Activated T-cell treated with anti-CD3 and anti-CD28 coated beads, Interleukin-2, amount 50 U/mL, for 4 hours (primary cell): ENCODE measurements around the gene GALNT9. TPM values are rescaled to one million over a fixed set of nuclear protein-coding genes. Genes with fewer than 3 reads are reported as not detected.

Experiments
- ATAC-seq, 2 donors: fragments of 200-7000 bp; cut with Tn5 transposase; one replicate each; pipeline ENCODE4 v1.10.0; 2021
- DNase-seq: peaks from one replicate; pipeline ENCODE4 v3.0.0-alpha.2; 2020
- H3K27me3 Mint-ChIP-seq: one replicate; pipeline ENCODE4 v1.8.0; 2021; ENCODE audit warnings: low read depth, mixed read lengths
- H3K36me3 Mint-ChIP-seq: one replicate; pipeline ENCODE4 v1.8.0; 2022; ENCODE audit warnings: mixed read lengths; ENCODE audit not compliant: insufficient read depth
- H3K4me1 Mint-ChIP-seq: one replicate; pipeline ENCODE4 v1.8.0; 2021; ENCODE audit warnings: low read depth, mixed read lengths
- H3K4me3 Mint-ChIP-seq: one replicate; pipeline ENCODE4 v1.8.0; 2021; ENCODE audit warnings: mild to moderate bottlenecking, moderate library complexity, mixed read lengths
- H3K9me3 Mint-ChIP-seq: one replicate; pipeline ENCODE4 v1.8.0; 2021; ENCODE audit warnings: mixed read lengths
- total RNA-seq, 3 donors: library from RNA; stranded (reverse); gene quantifications; one replicate each; pipeline ENCODE4 v1.2.1, GENCODE V29; 2021

GALNT9 gene
- total RNA-seq, 3 donors from 2014 or later, result 0.30 to 0.71 (median 0.34) TPM

GRCh38 chr12:132265056-132265800, 64.2 kb downstream of the GALNT9 start:
- Mint-ChIP-seq H3K4me3 (no peak overlapping the region), H3K36me3 (no peaks in the 10 kb centered on the region), H3K9me3 (no peaks in the 10 kb centered on the region), H3K4me1 (no peaks in the 10 kb centered on the region), H3K27me3 (peaks cover 5% of the 10 kb centered on the region)
- ATAC-seq (no peak), DNase-seq (no peak)

DNA sequence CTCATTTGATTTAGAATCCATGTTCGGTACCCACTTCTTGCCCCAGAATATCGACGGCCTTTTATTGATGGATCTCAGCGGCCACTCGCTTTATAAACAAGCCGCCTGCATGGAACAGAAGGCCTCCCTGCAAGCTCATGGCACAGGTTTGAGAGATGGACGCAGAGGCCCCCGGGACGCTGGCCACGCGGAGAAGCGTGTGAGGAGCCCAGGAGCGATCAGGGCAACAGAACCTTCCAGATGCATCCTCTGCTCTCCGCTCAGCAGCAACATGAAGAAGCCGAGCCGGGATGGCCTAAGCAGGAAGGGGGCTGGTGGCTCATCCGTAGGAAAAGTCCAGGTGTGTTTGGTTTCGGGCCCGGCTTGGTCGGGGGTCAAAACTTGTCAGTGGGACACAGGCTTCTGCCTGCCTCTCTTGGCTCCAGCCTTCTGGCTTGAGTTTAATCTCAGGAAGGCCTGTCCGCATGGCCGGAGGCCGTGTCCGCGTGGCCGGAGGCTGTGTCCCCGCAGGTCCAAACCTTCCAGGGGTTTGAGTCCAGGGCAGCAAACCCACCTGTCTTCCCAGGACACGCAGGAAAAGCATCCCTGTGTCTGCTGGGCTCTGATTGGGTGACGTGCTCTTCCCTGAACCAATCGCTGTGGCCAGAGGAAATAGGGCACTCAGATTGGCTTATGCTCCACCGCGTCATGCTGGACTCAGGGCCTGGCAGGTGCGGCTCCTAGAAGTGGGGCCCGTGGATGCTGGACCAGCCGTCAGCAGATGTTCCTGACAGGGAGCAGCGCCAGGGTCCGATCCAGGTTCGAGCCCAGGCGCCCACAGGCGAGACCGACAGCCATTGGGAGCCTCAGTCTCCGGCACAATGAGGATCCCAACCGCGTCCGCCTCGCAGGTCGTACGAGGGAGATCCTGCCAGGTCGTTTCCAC, 65.0 kb downstream of the GALNT9 start:
- Mint-ChIP-seq H3K36me3 (no peaks in the 10 kb centered on the region), H3K4me3 (no peak overlapping the region), H3K4me1 (no peaks in the 10 kb centered on the region), H3K27me3 (peaks cover 7% of the 10 kb centered on the region), H3K9me3 (no peaks in the 10 kb centered on the region)
- no peak for ATAC-seq
- no peak for DNase-seq

DNA sequence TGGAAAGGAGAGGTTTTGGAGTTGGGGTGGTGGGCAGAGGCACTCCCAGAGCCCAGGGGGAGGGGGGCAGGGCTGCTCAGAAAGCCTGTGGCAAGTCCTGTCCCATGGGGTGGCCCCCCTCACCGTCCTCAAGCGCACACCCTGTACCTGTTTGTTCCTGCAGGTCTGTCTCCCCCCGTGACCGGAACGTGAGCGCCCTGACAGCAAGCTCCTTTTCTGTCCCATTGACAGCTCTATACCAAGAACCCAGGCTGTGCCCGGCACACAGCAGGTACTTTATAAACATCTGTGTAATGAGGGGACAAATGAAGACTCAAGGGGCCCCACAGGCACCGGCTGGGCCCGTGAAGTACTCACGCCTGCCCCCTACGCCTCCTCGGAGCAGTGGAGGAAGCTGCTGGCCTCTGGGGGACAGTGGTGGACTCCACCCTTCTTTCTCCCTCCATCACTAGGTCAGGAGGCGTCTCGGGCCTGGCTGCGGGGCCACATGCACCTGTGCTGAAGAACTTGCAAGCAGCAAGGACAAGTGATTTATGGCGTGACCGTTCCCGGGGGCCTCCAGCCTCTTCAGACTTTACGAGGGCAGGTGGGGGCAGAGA, 65.8 kb downstream of the GALNT9 start:
- Mint-ChIP-seq H3K27me3 (peaks cover 7% of the 10 kb centered on the region), H3K9me3 (no peaks in the 10 kb centered on the region), H3K4me3 (no peak overlapping the region), H3K36me3 (no peaks in the 10 kb centered on the region), H3K4me1 (no peaks in the 10 kb centered on the region)
- DNase-seq (no peak), ATAC-seq (no peak)

DNA sequence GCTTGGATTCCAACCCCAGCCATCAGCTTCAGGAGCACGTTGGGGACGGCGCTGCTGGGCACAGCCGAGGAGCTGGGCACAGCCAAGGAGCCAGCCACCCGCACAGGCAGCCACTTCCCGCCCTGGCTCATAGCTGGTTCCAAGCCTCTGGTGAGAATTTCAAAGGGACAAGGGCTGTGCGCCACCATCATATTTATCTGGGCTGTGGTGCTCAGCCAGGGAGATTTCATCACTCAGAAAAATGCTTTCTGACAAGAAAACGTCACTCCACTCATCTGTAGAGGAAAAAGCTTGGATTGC, 66.4 kb downstream of the GALNT9 start:
- DNase-seq (no peak), ATAC-seq (no peak)
- Mint-ChIP-seq H3K36me3 (no peaks in the 10 kb centered on the region), H3K4me1 (no peaks in the 10 kb centered on the region), H3K9me3 (no peaks in the 10 kb centered on the region), H3K4me3 (no peak overlapping the region), H3K27me3 (peaks cover 7% of the 10 kb centered on the region)

GRCh38 chr12:132262256-132263060, 66.9 kb downstream of the GALNT9 start:
- Mint-ChIP-seq H3K4me1 (no peaks in the 10 kb centered on the region), H3K36me3 (no peaks in the 10 kb centered on the region), H3K4me3 (no peak overlapping the region)

GRCh38 chr12:132261328-132262138, 67.9 kb downstream of the GALNT9 start:
- no peaks in the 10 kb centered on the region for H3K4me1 Mint-ChIP-seq
- H3K27me3 Mint-ChIP-seq, result peaks cover 7% of the 10 kb centered on the region
- no peaks in the 10 kb centered on the region for H3K36me3 Mint-ChIP-seq
- no peaks in the 10 kb centered on the region for H3K9me3 Mint-ChIP-seq
- no peak for ATAC-seq
- DNase-seq, result no peak
- H3K4me3 Mint-ChIP-seq, result no peak overlapping the region

More at GRCh38 chr12:132262256-132263060, 66.9 kb downstream of the GALNT9 start:
- no peak for DNase-seq
- H3K27me3 Mint-ChIP-seq, result peaks cover 7% of the 10 kb centered on the region
- ATAC-seq, result no peak
- H3K9me3 Mint-ChIP-seq, result no peaks in the 10 kb centered on the region

GRCh38 chr12:132260721-132261120, 68.7 kb downstream of the GALNT9 start:
- DNase-seq (no peak), ATAC-seq (no peak)
- no peaks in the 10 kb centered on the region for H3K4me1 Mint-ChIP-seq
- H3K27me3 Mint-ChIP-seq, result peaks cover 7% of the 10 kb centered on the region
- H3K36me3 Mint-ChIP-seq, result no peaks in the 10 kb centered on the region
- H3K4me3 Mint-ChIP-seq, result no peak overlapping the region
- H3K9me3 Mint-ChIP-seq, result no peaks in the 10 kb centered on the region

GRCh38 chr12:132259872-132260695, 69.3 kb downstream of the GALNT9 start:
- no peak for ATAC-seq

DNA sequence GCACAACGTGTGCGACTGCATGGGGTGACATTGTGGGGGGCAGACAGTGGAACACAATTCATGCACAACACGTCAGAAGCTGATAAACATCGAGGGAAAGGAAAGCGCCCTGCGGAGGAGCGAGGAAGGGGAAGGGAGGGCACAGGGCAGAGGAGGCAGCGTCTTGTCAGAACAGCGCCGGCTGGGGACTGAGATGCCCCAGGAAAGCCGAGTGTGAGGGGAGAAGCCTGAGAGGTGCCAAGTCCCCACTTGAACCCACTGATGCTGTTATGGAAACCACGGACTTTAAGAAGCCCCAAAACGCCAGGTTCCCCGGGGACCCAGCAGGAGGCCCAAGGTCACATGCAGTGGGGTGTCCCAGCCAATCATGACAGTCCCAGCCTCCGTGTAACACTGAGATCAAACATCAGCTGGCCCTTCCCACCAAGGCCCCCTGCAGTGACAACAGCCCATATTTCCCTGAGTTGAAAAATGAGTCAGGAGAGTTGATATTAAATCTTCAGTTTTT, 70.0 kb downstream of the GALNT9 start:
- no peak for DNase-seq
- no peaks in the 10 kb centered on the region for H3K4me1 Mint-ChIP-seq
- no peaks in the 10 kb centered on the region for H3K36me3 Mint-ChIP-seq
- H3K27me3 Mint-ChIP-seq, result peaks cover 7% of the 10 kb centered on the region
- no peak for ATAC-seq
- H3K9me3 Mint-ChIP-seq, result no peaks in the 10 kb centered on the region
- H3K4me3 Mint-ChIP-seq, result no peak overlapping the region

More at GRCh38 chr12:132259872-132260695, 69.3 kb downstream of the GALNT9 start:
- Mint-ChIP-seq H3K9me3 (no peaks in the 10 kb centered on the region), H3K36me3 (no peaks in the 10 kb centered on the region), H3K27me3 (peaks cover 7% of the 10 kb centered on the region), H3K4me3 (no peak overlapping the region), H3K4me1 (no peaks in the 10 kb centered on the region)
- DNase-seq, result no peak

DNA sequence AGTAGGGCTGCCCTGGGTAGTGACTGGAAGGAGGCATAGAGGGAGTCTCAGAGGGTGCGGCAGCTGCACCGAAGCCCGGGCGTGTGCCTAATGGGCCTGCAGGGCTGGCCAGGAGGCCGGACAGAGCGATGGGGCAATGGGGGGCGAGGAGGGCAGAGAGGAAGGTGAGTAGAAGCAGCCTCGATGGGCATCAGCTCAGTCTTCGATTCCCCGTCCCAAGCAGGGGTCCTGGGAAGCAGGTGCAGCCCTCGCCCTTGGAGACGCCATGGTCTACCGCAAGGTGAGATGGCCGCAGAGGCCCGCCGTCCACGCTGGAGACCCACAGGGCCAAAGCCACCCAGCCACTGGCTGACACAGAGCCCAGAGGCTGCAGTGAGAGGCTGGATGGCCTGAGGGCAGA, 70.8 kb downstream of the GALNT9 start:
- Mint-ChIP-seq H3K4me1 (no peaks in the 10 kb centered on the region), H3K27me3 (peaks cover 5% of the 10 kb centered on the region), H3K36me3 (no peaks in the 10 kb centered on the region), H3K9me3 (no peaks in the 10 kb centered on the region), H3K4me3 (no peak overlapping the region)
- no peak for DNase-seq
- ATAC-seq, result no peak

DNA sequence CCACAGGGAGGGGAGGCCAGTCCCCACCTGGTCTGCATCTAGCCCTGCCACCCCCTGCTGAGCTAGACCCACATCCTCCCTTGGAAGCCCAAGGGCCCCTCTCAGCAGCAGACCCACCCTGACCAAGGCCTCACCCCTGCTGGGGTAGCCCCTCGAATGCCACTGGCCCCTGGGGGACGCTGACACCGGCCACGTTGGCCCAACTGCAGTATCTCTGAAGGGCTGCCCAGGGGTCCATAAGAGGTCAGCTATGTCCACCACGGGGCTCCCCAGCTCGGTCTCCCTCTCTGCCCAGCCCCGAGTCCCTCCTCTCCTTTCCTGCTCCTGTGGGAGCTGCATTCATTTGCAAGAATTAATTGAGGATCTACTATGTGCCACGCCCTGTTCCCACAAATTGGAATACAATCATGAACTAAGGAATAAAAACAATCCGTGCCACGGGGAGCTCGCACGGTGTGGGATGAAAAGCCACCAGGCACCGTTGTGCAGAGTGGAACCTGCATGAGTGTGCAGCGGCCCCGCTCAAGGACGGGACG, 71.4 kb downstream of the GALNT9 start:
- Mint-ChIP-seq H3K4me3 (no peak overlapping the region), H3K9me3 (no peaks in the 10 kb centered on the region), H3K4me1 (no peaks in the 10 kb centered on the region), H3K36me3 (no peaks in the 10 kb centered on the region), H3K27me3 (peaks cover 5% of the 10 kb centered on the region)
- DNase-seq, result no peak
- no peak for ATAC-seq

DNA sequence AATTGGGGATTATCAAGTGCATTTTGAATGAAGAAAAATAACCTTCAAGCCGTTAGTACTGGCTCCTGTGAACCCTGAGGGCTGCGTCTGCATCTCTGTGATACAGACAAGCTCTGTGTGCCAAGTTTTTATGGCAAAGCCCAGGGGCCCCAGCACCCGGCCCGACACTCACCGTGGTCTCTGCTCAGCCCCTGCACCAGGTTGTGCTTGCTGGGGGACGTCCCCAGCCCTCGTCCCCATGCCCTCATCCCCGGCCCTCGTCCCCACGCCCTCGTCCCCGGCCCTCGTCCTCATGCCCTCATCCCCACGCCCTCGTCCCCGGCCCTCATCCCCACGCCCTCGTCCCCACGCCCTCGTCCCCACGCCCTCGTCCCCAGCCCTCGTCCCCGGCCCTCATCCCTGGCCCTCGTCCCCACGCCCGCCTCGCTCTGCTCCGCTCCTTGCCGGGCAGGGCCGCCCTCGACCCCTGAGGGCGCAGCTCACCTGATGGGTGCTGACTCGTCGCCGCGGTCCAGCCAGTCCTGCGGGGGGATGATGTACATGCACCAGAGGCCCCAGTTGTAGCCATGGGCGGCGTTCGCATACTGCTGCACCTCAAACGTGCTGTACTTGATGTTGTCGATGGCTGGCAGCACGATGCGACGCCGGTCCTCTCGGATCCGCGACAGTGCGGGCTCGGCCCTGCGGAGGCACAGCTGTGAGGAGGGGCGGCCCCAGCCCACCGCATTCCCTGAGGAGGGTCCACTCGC, 72.0 kb downstream of the GALNT9 start:
- Mint-ChIP-seq H3K4me1 (no peaks in the 10 kb centered on the region), H3K4me3 (no peak overlapping the region), H3K9me3 (no peaks in the 10 kb centered on the region), H3K27me3 (peaks cover 5% of the 10 kb centered on the region), H3K36me3 (no peaks in the 10 kb centered on the region)
- DNase-seq (no peak), ATAC-seq (no peak)
